Measurements from ENCODE around the gene RNF43. TPM values are rescaled to one million over a fixed set of nuclear protein-coding genes. Genes with fewer than 3 reads are reported as not detected.

The RNF43 gene
- total and polyA plus RNA-seq, 2 experiments from 2014 or later: under 0.01 to 0.23 TPM

GRCh38 chr17:58387834-58388233 is 29.5 kb downstream of the RNF43 start:
- in situ Hi-C loops (cut with MboI): no loop called here

GRCh38 chr17:58386708-58387107 is 30.6 kb downstream of the RNF43 start:
- no peaks in the 10 kb centered on the region for H4K20me1 ChIP-seq (ENCODE audit: insufficient read depth)
- no peak overlapping the region for H3K9ac ChIP-seq
- H3K4me1 ChIP-seq (ENCODE audit: insufficient read depth): no peaks in the 10 kb centered on the region
- in situ Hi-C loops (cut with MboI): no loop called here
- no peaks in the 10 kb centered on the region for H3F3A ChIP-seq (ENCODE audit: insufficient read depth)
- peaks cover 41% of the 10 kb centered on the region for H3K27me3 ChIP-seq (replicated peaks; ENCODE audit: insufficient read depth)
- no peak overlapping the region for H2AFZ ChIP-seq
- H3K27ac ChIP-seq: no peak overlapping the region
- no peaks in the 10 kb centered on the region for H3K36me3 ChIP-seq (ENCODE audit: low read depth)
- 3 to 10% methylated on average over 3 of the region's 3 CpGs for WGBS, 2 experiments (ENCODE audit: low coverage in 1 of 2, low lambda C conversion rate in 2 of 2, missing lambda C conversion rate in 2 of 2)
- DNase-seq: no peak
- no peaks in the 10 kb centered on the region for H3K9me2 ChIP-seq (ENCODE audit: insufficient read depth)
- no peak for TF ChIP-seq EZH2 (IDR thresholded peaks at IDR 0.05; ENCODE audit: insufficient read depth, poor library complexity, severe bottlenecking)
- TF ChIP-seq EZH2phosphoT487 (IDR thresholded peaks at IDR 0.05; ENCODE audit: insufficient read depth, low read depth): no peak
- H3K4me3 ChIP-seq: no peak overlapping the region
- no peaks in the 10 kb centered on the region for H3K79me2 ChIP-seq (ENCODE audit: insufficient read depth)
- H3K4me2 ChIP-seq (ENCODE audit: unreplicated experiment): no peak overlapping the region
- no peaks in the 10 kb centered on the region for H3K9me3 ChIP-seq (ENCODE audit: low read depth)

More at GRCh38 chr17:58387834-58388233, 29.5 kb downstream of the RNF43 start:
- no peaks in the 10 kb centered on the region for H4K20me1 ChIP-seq (ENCODE audit: insufficient read depth)
- H3K36me3 ChIP-seq (ENCODE audit: low read depth): no peaks in the 10 kb centered on the region
- WGBS, 2 experiments (ENCODE audit: low coverage in 1 of 2, low lambda C conversion rate in 2 of 2, missing lambda C conversion rate in 2 of 2): 39 to 70% methylated on average over 1 of the region's 1 CpG
- H2AFZ ChIP-seq: no peak overlapping the region
- no peak for DNase-seq
- no peak overlapping the region for H3K27ac ChIP-seq
- H3K9ac ChIP-seq: no peak overlapping the region
- no peaks in the 10 kb centered on the region for H3K79me2 ChIP-seq (ENCODE audit: insufficient read depth)
- H3K4me1 ChIP-seq (ENCODE audit: insufficient read depth): no peaks in the 10 kb centered on the region
- H3K4me3 ChIP-seq: no peak overlapping the region
- TF ChIP-seq EZH2phosphoT487 (IDR thresholded peaks at IDR 0.05; ENCODE audit: insufficient read depth, low read depth) (no peak), EZH2 (IDR thresholded peaks at IDR 0.05; ENCODE audit: insufficient read depth, poor library complexity, severe bottlenecking) (no peak)
- H3K4me2 ChIP-seq (ENCODE audit: unreplicated experiment): no peak overlapping the region
- no peaks in the 10 kb centered on the region for H3K9me2 ChIP-seq (ENCODE audit: insufficient read depth)
- H3K9me3 ChIP-seq (ENCODE audit: low read depth): no peaks in the 10 kb centered on the region
- peaks cover 52% of the 10 kb centered on the region for H3K27me3 ChIP-seq (replicated peaks; ENCODE audit: insufficient read depth)
- no peaks in the 10 kb centered on the region for H3F3A ChIP-seq (ENCODE audit: insufficient read depth)

- no peaks in the 10 kb centered on the region for H4K20me1 ChIP-seq (ENCODE audit: insufficient read depth)
- DNase-seq: no peak
- no peaks in the 10 kb centered on the region for H3K79me2 ChIP-seq (ENCODE audit: insufficient read depth)
- H2AFZ ChIP-seq: no peak overlapping the region
- H3K9me3 ChIP-seq (ENCODE audit: low read depth): no peaks in the 10 kb centered on the region
- 27 to 29% methylated on average over 4 of the region's 4 CpGs for WGBS, 2 experiments (ENCODE audit: low coverage in 1 of 2, low lambda C conversion rate in 2 of 2, missing lambda C conversion rate in 2 of 2)
- no peak overlapping the region for H3K9ac ChIP-seq
- peaks cover 31% of the 10 kb centered on the region for H3K27me3 ChIP-seq (replicated peaks; ENCODE audit: insufficient read depth)
- H3K27ac ChIP-seq: no peak overlapping the region
- TF ChIP-seq EZH2phosphoT487 (IDR thresholded peaks at IDR 0.05; ENCODE audit: insufficient read depth, low read depth): no peak
- no peak for TF ChIP-seq EZH2 (IDR thresholded peaks at IDR 0.05; ENCODE audit: insufficient read depth, poor library complexity, severe bottlenecking)
- no peaks in the 10 kb centered on the region for H3K4me1 ChIP-seq (ENCODE audit: insufficient read depth)
- H3K9me2 ChIP-seq (ENCODE audit: insufficient read depth): no peaks in the 10 kb centered on the region
- H3F3A ChIP-seq (ENCODE audit: insufficient read depth): no peaks in the 10 kb centered on the region
- no peak overlapping the region for H3K4me2 ChIP-seq (ENCODE audit: unreplicated experiment)
- in situ Hi-C loops (cut with MboI): no loop called here
- H3K36me3 ChIP-seq (ENCODE audit: low read depth): no peaks in the 10 kb centered on the region
- H3K4me3 ChIP-seq: no peak overlapping the region
These were observed 31.9 kb downstream of the RNF43 start for GRCh38 chr17:58385359-58385899.

DNA sequence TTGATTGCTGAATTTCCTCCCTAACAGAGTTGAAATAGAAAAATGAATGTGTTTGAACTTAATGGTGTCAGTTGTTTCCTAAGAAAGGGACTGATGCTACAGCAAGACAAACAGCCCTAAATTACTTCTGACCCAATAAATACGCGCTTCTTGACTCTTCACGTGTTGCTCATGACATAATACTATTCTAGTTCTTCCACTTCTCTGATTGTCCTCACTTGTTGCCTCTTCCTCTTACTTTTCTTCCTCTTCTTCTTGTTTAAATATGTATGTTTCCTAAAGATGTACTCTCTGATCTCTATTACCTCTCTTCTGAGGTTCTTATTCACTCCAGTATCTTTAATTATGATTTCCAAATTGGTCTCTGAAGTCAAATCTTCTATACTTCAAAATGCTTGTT is 32.4 kb downstream of the RNF43 start:
- Histone ChIP-seq H3K36me3 (ENCODE audit: low read depth) (no peaks in the 10 kb centered on the region), H3K4me2 (ENCODE audit: unreplicated experiment) (no peak overlapping the region), H2AFZ (no peak overlapping the region), H3K9ac (no peak overlapping the region), H3K9me3 (ENCODE audit: low read depth) (no peaks in the 10 kb centered on the region), H4K20me1 (ENCODE audit: insufficient read depth) (no peaks in the 10 kb centered on the region), H3F3A (ENCODE audit: insufficient read depth) (no peaks in the 10 kb centered on the region), H3K4me1 (ENCODE audit: insufficient read depth) (no peaks in the 10 kb centered on the region), H3K79me2 (ENCODE audit: insufficient read depth) (no peaks in the 10 kb centered on the region), H3K27ac (no peak overlapping the region), H3K27me3 (replicated peaks; ENCODE audit: insufficient read depth) (peaks cover 25% of the 10 kb centered on the region), H3K9me2 (ENCODE audit: insufficient read depth) (no peaks in the 10 kb centered on the region), H3K4me3 (no peak overlapping the region)
- TF ChIP-seq EZH2phosphoT487 (IDR thresholded peaks at IDR 0.05; ENCODE audit: insufficient read depth, low read depth): no peak
- in situ Hi-C loops (cut with MboI): no loop called here
- 86 to 89% methylated on average over 3 of the region's 3 CpGs for WGBS, 2 experiments (ENCODE audit: low coverage in 1 of 2, low lambda C conversion rate in 2 of 2, missing lambda C conversion rate in 2 of 2)
- no peak for DNase-seq

Measured in GM23248 (cell line).